H9 (cell line): ENCODE data around the gene MELK. TPM values are rescaled to one million over a fixed set of nuclear protein-coding genes. Genes with fewer than 3 reads are reported as not detected.
A peak's percentile ranks its signal among the peaks of the same experiment; 100 is the strongest.

Experiments
- DNase-seq: peaks from one replicate; pipeline ENCODE4 v3.0.0-alpha.2; 2017
- H2AFZ ChIP-seq: one replicate; pipeline ENCODE4 v1.6.1; 2013; ENCODE audit warnings: mild to moderate bottlenecking, low read length, control low read depth, moderate library complexity
- H2AK5ac ChIP-seq: 2 replicates; pipeline ENCODE4 v1.6.1; 2013; ENCODE audit warnings: low read length, control low read depth, mixed read lengths; ENCODE audit not compliant: insufficient read length
- H2BK120ac ChIP-seq: one replicate; pipeline ENCODE4 v1.6.1; 2013; ENCODE audit warnings: low read depth, mild to moderate bottlenecking, low read length, control low read depth, inconsistent platforms; ENCODE audit not compliant: poor library complexity, severe bottlenecking
- H2BK12ac ChIP-seq: 2 replicates; pipeline ENCODE4 v1.6.1; 2013; ENCODE audit warnings: low read length, control low read depth, mixed read lengths, low read depth; ENCODE audit not compliant: insufficient read length
- H2BK15ac ChIP-seq: 2 replicates; pipeline ENCODE4 v1.6.1; 2013; ENCODE audit warnings: low read depth, low read length, control low read depth
- H2BK20ac ChIP-seq: one replicate; pipeline ENCODE4 v1.6.1; 2013; ENCODE audit warnings: low read depth, mild to moderate bottlenecking, low read length, control low read depth, inconsistent platforms; ENCODE audit not compliant: poor library complexity, severe bottlenecking
- H2BK5ac ChIP-seq: 2 replicates; pipeline ENCODE4 v1.6.1; 2013; ENCODE audit warnings: low read length, control low read depth, mixed read lengths; ENCODE audit not compliant: insufficient read length
- H3K14ac ChIP-seq: 2 replicates; pipeline ENCODE4 v1.6.1; 2013; ENCODE audit warnings: low read length, control low read depth; ENCODE audit not compliant: insufficient read depth
- H3K18ac ChIP-seq: 2 replicates; pipeline ENCODE4 v1.6.1; 2013; ENCODE audit warnings: low read depth, mild to moderate bottlenecking, mixed read lengths, low read length, control low read depth; ENCODE audit not compliant: insufficient read length
- H3K23ac ChIP-seq: 2 replicates; pipeline ENCODE4 v1.6.1; 2013; ENCODE audit warnings: low read length, control low read depth, mixed read lengths, low read depth; ENCODE audit not compliant: insufficient read length
- H3K23me2 ChIP-seq: 2 replicates; pipeline ENCODE4 v1.6.1; 2013; ENCODE audit warnings: low read depth, mild to moderate bottlenecking, mixed read lengths, low read length, control low read depth; ENCODE audit not compliant: insufficient read length, poor library complexity, severe bottlenecking
- H3K27ac ChIP-seq: 2 replicates; pipeline ENCODE4 v1.5.1; 2013; ENCODE audit warnings: low read length, control low read depth, mixed read lengths, low read depth; ENCODE audit not compliant: insufficient read length
- H3K27me3 ChIP-seq: 2 replicates; pipeline ENCODE4 v1.6.1; 2013; ENCODE audit warnings: low read length, control low read depth, inconsistent platforms; ENCODE audit not compliant: insufficient read depth
- H3K4ac ChIP-seq: 2 replicates; pipeline ENCODE4 v1.6.1; 2013; ENCODE audit warnings: low read depth, mild to moderate bottlenecking, control low read depth, inconsistent platforms, low read length, moderate library complexity
- H3K4me1 ChIP-seq: 2 replicates; pipeline ENCODE4 v1.6.1; 2013; ENCODE audit warnings: low read length, control low read depth, inconsistent platforms; ENCODE audit not compliant: insufficient read depth
- H3K4me2 ChIP-seq: 2 replicates; pipeline ENCODE4 v1.6.1; 2013; ENCODE audit warnings: low read length, control low read depth, mixed read lengths; ENCODE audit not compliant: insufficient read length, insufficient read depth
- H3K56ac ChIP-seq: 2 replicates; pipeline ENCODE4 v1.6.1; 2013; ENCODE audit warnings: low read depth, mild to moderate bottlenecking, mixed read lengths, low read length, control low read depth; ENCODE audit not compliant: insufficient read length
- H3K79me1 ChIP-seq: 2 replicates; pipeline ENCODE4 v1.6.1; 2013; ENCODE audit warnings: low read depth, mild to moderate bottlenecking, moderate library complexity, low read length, control low read depth, inconsistent platforms; ENCODE audit not compliant: insufficient read depth, poor library complexity, severe bottlenecking
- H3K79me2 ChIP-seq: 2 replicates; pipeline ENCODE4 v1.6.1; 2013; ENCODE audit warnings: low read length, control low read depth, inconsistent platforms; ENCODE audit not compliant: insufficient read depth
- H3K9ac ChIP-seq: 2 replicates; pipeline ENCODE4 v1.6.1; 2013; ENCODE audit warnings: low read length, control low read depth, mixed read lengths; ENCODE audit not compliant: insufficient read length; ENCODE audit errors: extremely low read depth
- H3K9me3 ChIP-seq: one replicate; pipeline ENCODE4 v1.6.1; 2013; ENCODE audit warnings: low read depth, low read length, inconsistent platforms; ENCODE audit not compliant: control insufficient read depth
- H3T11ph ChIP-seq: one replicate; pipeline ENCODE4 v1.6.1; 2013; ENCODE audit warnings: mild to moderate bottlenecking, low read length, control low read depth, inconsistent platforms
- H4K20me1 ChIP-seq: one replicate; pipeline ENCODE4 v1.6.1; 2013; ENCODE audit not compliant: control insufficient read depth, insufficient read length, insufficient read depth
- H4K5ac ChIP-seq: 2 replicates; pipeline ENCODE4 v1.6.1; 2013; ENCODE audit warnings: low read depth, mild to moderate bottlenecking, mixed read lengths, low read length, control low read depth; ENCODE audit not compliant: insufficient read length
- H4K8ac ChIP-seq: replicated peaks from 2 replicates; pipeline ENCODE4 v1.6.1; 2013; ENCODE audit warnings: low read length, control low read depth, mixed read lengths, low read depth; ENCODE audit not compliant: insufficient read length
- H4K91ac ChIP-seq: 2 replicates; pipeline ENCODE4 v1.6.1; 2013; ENCODE audit warnings: low read depth, mild to moderate bottlenecking, moderate library complexity, mixed read lengths, low read length, control low read depth; ENCODE audit not compliant: insufficient read length
- H3K27ac Mint-ChIP-seq, 3 experiments: 2 replicates in 2 of 3; 3 replicates in 1 of 3; pipeline ENCODE4 v1.8.0; 2020 to 2021; ENCODE audit warnings: mixed read lengths in 3 of 3, mild to moderate bottlenecking in 1 of 3, moderate library complexity in 1 of 3
- H3K27me3 Mint-ChIP-seq: 2 replicates; pipeline ENCODE4 v1.8.0; 2021; ENCODE audit warnings: low read depth, mild to moderate bottlenecking, moderate library complexity, mixed read lengths
- H3K36me3 Mint-ChIP-seq, 3 experiments: 2 replicates in 2 of 3; 3 replicates in 1 of 3; pipeline ENCODE4 v1.8.0; 2020 to 2021; ENCODE audit warnings: low read depth in 3 of 3, mixed read lengths in 3 of 3; ENCODE audit not compliant: insufficient read depth in 1 of 3
- H3K4me1 Mint-ChIP-seq, 2 experiments: 2 replicates each; pipeline ENCODE4 v1.8.0; 2020; ENCODE audit warnings: mixed read lengths in 2 of 2
- H3K4me3 Mint-ChIP-seq, 2 experiments: 2 replicates in 1 of 2; 3 replicates in 1 of 2; pipeline ENCODE4 v1.8.0; 2020 to 2021; ENCODE audit warnings: mild to moderate bottlenecking in 2 of 2, mixed read lengths in 2 of 2, moderate library complexity in 1 of 2
- H3K9me3 Mint-ChIP-seq, 2 experiments: 2 replicates in 1 of 2; 3 replicates in 1 of 2; pipeline ENCODE4 v1.8.0; 2020; ENCODE audit warnings: mild to moderate bottlenecking in 2 of 2, mixed read lengths in 2 of 2, moderate library complexity in 1 of 2
- WGBS: extraction: QIAGEN DNeasy Blood & Tissue Kit; methylation state at CpG from one replicate; pipeline ENCODE4 v1.1.7; 2013; ENCODE audit warnings: missing lambda C conversion rate, low lambda C conversion rate, mixed read lengths; ENCODE audit not compliant: insufficient read length; ENCODE audit errors: extremely low coverage; 5-methylcytosine and 5-hydroxymethylcytosine counted together
- total RNA-seq: library from RNA; stranded (reverse); gene quantifications from 2 replicates; pipeline ENCODE4 v1.2.1, GENCODE V29; 2021
- TF ChIP-seq, protein P1 (sequence below): fragments of 200-600 bp; sonication (generic); conservative IDR thresholded peaks from 3 replicates; pipeline ENCODE4 v1.8.0; 2021; ENCODE audit warnings: antibody characterized with exemption, mild to moderate bottlenecking

The MELK gene
- total RNA-seq, 1 experiment from 2014 or later, result 43.6 TPM

DNA sequence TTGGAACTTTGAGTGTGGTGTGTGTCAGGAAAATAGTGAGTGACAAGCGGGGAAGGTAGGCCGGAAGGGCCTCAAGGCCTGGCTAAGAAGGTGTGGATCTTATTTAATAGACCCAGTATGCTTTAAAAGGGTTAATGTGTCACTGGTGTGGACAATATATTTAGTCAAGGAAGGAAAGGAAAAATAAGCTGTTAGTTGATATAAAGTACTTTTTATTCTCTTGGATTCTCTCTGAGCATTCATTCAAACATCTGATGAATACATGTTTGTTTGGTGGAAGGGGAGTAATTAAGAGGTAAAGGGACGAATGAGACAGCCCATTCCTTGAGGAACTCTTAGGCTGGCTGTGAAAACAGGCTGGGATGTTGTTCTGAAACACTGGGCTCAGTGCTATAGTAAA is 98.9 kb downstream of the MELK start:
- no peaks in the 10 kb centered on the region for H3K27me3 Mint-ChIP-seq
- H3K9me3 ChIP-seq, result no peaks in the 10 kb centered on the region
- H3K4me2 ChIP-seq, result no peak overlapping the region
- H4K20me1 ChIP-seq, result no peaks in the 10 kb centered on the region
- no peak overlapping the region for H2BK5ac ChIP-seq
- no peak overlapping the region for H3T11ph ChIP-seq
- no peak overlapping the region for H2BK20ac ChIP-seq
- no peak overlapping the region for H3K4ac ChIP-seq
- H4K91ac ChIP-seq, result no peak overlapping the region
- no peak overlapping the region for H2BK12ac ChIP-seq
- no peak overlapping the region for H2AFZ ChIP-seq
- no CpG with 5 or more reads among the region's 3 CpGs for WGBS
- no peaks in the 10 kb centered on the region for H3K4me1 Mint-ChIP-seq
- no peak overlapping the region for H3K23ac ChIP-seq
- H3K27ac Mint-ChIP-seq, result peak overlapping the region in 2 of 3 experiments; percentile 2 to 14; a peak in 1 of 7 replicates
- H4K8ac ChIP-seq, result no peak overlapping the region
- TF ChIP-seq, protein P1, sequence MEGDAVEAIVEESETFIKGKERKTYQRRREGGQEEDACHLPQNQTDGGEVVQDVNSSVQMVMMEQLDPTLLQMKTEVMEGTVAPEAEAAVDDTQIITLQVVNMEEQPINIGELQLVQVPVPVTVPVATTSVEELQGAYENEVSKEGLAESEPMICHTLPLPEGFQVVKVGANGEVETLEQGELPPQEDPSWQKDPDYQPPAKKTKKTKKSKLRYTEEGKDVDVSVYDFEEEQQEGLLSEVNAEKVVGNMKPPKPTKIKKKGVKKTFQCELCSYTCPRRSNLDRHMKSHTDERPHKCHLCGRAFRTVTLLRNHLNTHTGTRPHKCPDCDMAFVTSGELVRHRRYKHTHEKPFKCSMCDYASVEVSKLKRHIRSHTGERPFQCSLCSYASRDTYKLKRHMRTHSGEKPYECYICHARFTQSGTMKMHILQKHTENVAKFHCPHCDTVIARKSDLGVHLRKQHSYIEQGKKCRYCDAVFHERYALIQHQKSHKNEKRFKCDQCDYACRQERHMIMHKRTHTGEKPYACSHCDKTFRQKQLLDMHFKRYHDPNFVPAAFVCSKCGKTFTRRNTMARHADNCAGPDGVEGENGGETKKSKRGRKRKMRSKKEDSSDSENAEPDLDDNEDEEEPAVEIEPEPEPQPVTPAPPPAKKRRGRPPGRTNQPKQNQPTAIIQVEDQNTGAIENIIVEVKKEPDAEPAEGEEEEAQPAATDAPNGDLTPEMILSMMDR, result no peak
- no peak overlapping the region for H3K18ac ChIP-seq
- H4K5ac ChIP-seq, result no peak overlapping the region
- no peak overlapping the region for H3K4me3 Mint-ChIP-seq
- H3K79me2 ChIP-seq, result no peaks in the 10 kb centered on the region
- no peak overlapping the region for H2BK120ac ChIP-seq
- no peaks in the 10 kb centered on the region for H3K27me3 ChIP-seq
- no peak for DNase-seq
- no peak overlapping the region for H2AK5ac ChIP-seq
- no peak overlapping the region for H2BK15ac ChIP-seq
- peaks cover 10 to 57% (median 55%) of the 10 kb centered on the region in 3 experiments for H3K36me3 Mint-ChIP-seq
- no peak overlapping the region for H3K9ac ChIP-seq
- no peak overlapping the region for H3K56ac ChIP-seq
- no peaks in the 10 kb centered on the region for H3K9me3 Mint-ChIP-seq
- H3K23me2 ChIP-seq, result no peaks in the 10 kb centered on the region
- no peaks in the 10 kb centered on the region for H3K79me1 ChIP-seq
- H3K4me1 ChIP-seq, result no peaks in the 10 kb centered on the region
- no peak overlapping the region for H3K27ac ChIP-seq
- H3K14ac ChIP-seq, result no peak overlapping the region
